Melanocyte of skin (primary cell): ENCODE measurements around the gene ANTXR1. TPM values are rescaled to one million over a fixed set of nuclear protein-coding genes. Genes with fewer than 3 reads are reported as not detected.

Source experiments
- small RNA-seq, 2 donors: library from RNA; depleted of rRNA; stranded (forward); fragments of <200 nt; gene quantifications; one replicate each; pipeline ENCODE3, GENCODE V24; 2012
- total RNA-seq, 2 donors: library from RNA; depleted of rRNA; stranded (reverse); fragments of >200 nt; gene quantifications; 2 replicates each; pipeline ENCODE4 v1.2.3, GENCODE V29; 2012

The ANTXR1 gene
- total RNA-seq: 10 to 100 TPM; 59.3 to 98.1 TPM

GRCh38 chr2:69013142-69013839 is at the start of gene ANTXR1:
TSS of gene ANTXR1 (plus strand) at chr2:69013179. CDS start at chr2:69013500, 321 bp downstream.

GRCh38 chr2:68974251-68974650 is 38.7 kb upstream of the ANTXR1 start, which contains the start of gene GKN1:
TSS of gene GKN1 (plus strand) at chr2:68974636. CDS start at chr2:68974678, 42 bp downstream.

Small RNA genes within 50 kb of the gene (small RNA-seq; reads per million reads assigned to genes)
- gene MIR3126 (2.3 to 5.7 reads per million in 2 donors), gene RNA5SP96 (0 reads per million in 2 donors), gene RNU6-1216P (0 reads per million in 2 donors)

Other genes with a start within 250 kb of the ANTXR1 start
- gene BMP10, start 141.8 kb upstream of the ANTXR1 start, total RNA-seq: not detected
- gene GKN2, start 60.3 kb upstream of the ANTXR1 start, total RNA-seq: not detected
- gene GKN1, start 38.5 kb upstream of the ANTXR1 start, total RNA-seq: not detected